ENCODE measurements around the gene LDAH. TPM values are rescaled to one million over a fixed set of nuclear protein-coding genes. Genes with fewer than 3 reads are reported as not detected.

The LDAH gene
- total RNA-seq, 1 experiment from 2014 or later: 15.2 TPM

GRCh38 chr2:20704886-20705285 is 118.0 kb downstream of the LDAH start:
- Histone ChIP-seq H3K14ac (ENCODE audit: insufficient read depth, low read length) (no peak overlapping the region), H3K9ac (ENCODE audit: extremely low read depth, insufficient read length, low read length) (no peak overlapping the region), H3K4ac (ENCODE audit: low read depth, low read length) (no peak overlapping the region), H3K23ac (ENCODE audit: insufficient read length, low read depth, low read length) (no peak overlapping the region), H2AK5ac (ENCODE audit: insufficient read length, low read length) (no peak overlapping the region), H2BK12ac (ENCODE audit: insufficient read length, low read depth, low read length) (no peak overlapping the region), H4K20me1 (ENCODE audit: control insufficient read depth, insufficient read depth, insufficient read length) (no peaks in the 10 kb centered on the region), H2BK5ac (ENCODE audit: insufficient read length, low read length) (no peak overlapping the region), H3K9me3 (ENCODE audit: control insufficient read depth, low read depth, low read length) (no peaks in the 10 kb centered on the region), H2BK15ac (ENCODE audit: low read depth, low read length) (no peak overlapping the region), H3K79me2 (ENCODE audit: insufficient read depth, low read length) (no peaks in the 10 kb centered on the region), H4K91ac (ENCODE audit: insufficient read length, low read depth, low read length) (no peak overlapping the region), H3K27ac (ENCODE audit: insufficient read length, low read depth, low read length) (no peak overlapping the region), H2BK120ac (ENCODE audit: low read depth, low read length, poor library complexity, severe bottlenecking) (no peak overlapping the region), H4K5ac (ENCODE audit: insufficient read length, low read depth, low read length) (no peak overlapping the region), H4K8ac (replicated peaks; ENCODE audit: insufficient read length, low read depth, low read length) (no peak overlapping the region), H3K56ac (ENCODE audit: insufficient read length, low read depth, low read length) (no peak overlapping the region), H3K4me2 (ENCODE audit: insufficient read depth, insufficient read length, low read length) (no peak overlapping the region), H3K27me3 (ENCODE audit: insufficient read depth, low read length) (no peaks in the 10 kb centered on the region), H3T11ph (ENCODE audit: low read length) (no peak overlapping the region), H3K18ac (ENCODE audit: insufficient read length, low read depth, low read length) (no peak overlapping the region), H2AFZ (ENCODE audit: low read length) (no peak overlapping the region), H2BK20ac (ENCODE audit: low read depth, low read length, poor library complexity, severe bottlenecking) (no peak overlapping the region), H3K79me1 (ENCODE audit: insufficient read depth, low read depth, low read length, poor library complexity, severe bottlenecking) (no peaks in the 10 kb centered on the region), H3K4me1 (ENCODE audit: insufficient read depth, low read length) (no peaks in the 10 kb centered on the region), H3K23me2 (ENCODE audit: insufficient read length, low read depth, low read length, poor library complexity, severe bottlenecking) (no peaks in the 10 kb centered on the region)
- Mint-ChIP-seq H3K36me3 (ENCODE audit: insufficient read depth in 1 of 3, low read depth in 3 of 3) (no peaks in the 10 kb centered on the region), H3K27ac (no peak overlapping the region), H3K4me3 (no peak overlapping the region), H3K27me3 (ENCODE audit: low read depth) (no peaks in the 10 kb centered on the region), H3K9me3 (no peaks in the 10 kb centered on the region), H3K4me1 (peaks cover 6 to 7% of the 10 kb centered on the region in 2 experiments)
- no CpG with 5 or more reads among the region's 1 CpG for WGBS (ENCODE audit: extremely low coverage, insufficient read length, low lambda C conversion rate)
- TF ChIP-seq CTCF (conservative IDR thresholded peaks at IDR 0.05): no peak
- DNase-seq: no peak
